HepG2 (cell line): ENCODE results near the gene FGF18. TPM values are rescaled to one million over a fixed set of nuclear protein-coding genes. Genes with fewer than 3 reads are reported as not detected.

ENCODE experiments used
- ATAC-seq: fragments of 200-7000 bp; cut with Tn5 transposase; 3 replicates; pipeline ENCODE4 v1.9.1; 2020; ENCODE audit warnings: mild to moderate bottlenecking, moderate library complexity
- BruUV-seq: library from RNA; stranded (reverse); fragments of 400-500 nt; replicated peaks from 2 replicates; lab custom pipeline; 2021; lab: Mats Ljungman, UMichigan
- CTCF ChIA-PET: fragments of 300-600 bp; formaldehyde crosslinking; extraction: SDS; loops from one replicate; lab custom pipeline; 2021; ENCODE audit warnings: low total read pairs, inconsistent platforms, low intra/inter-chr PET ratio; lab: Yijun Ruan, JAX
- POLR2A ChIA-PET: fragments of 350-600 bp; sonication (Branson Sonifier 250); formaldehyde crosslinking; loops from one replicate; lab custom pipeline; 2020; ENCODE audit warnings: antibody characterized with exemption, inconsistent platforms; lab: Yijun Ruan, JAX
- DNase-seq: peaks from one replicate; pipeline ENCODE4 v3.0.0-alpha.2; 2015; ENCODE audit warnings: low spot score
- FAIRE-seq: peaks from 3 replicates; lab custom pipeline; 2011; peaks lifted over from hg19 to GRCh38; lab: Jason Lieb, UNC
- H2AFZ ChIP-seq: one replicate; pipeline ENCODE4 v1.6.1; 2011; ENCODE audit warnings: low read length, inconsistent platforms
- H3K27ac ChIP-seq: fragments of 300-600 bp; 3 replicates; pipeline ENCODE4 v1.8.0; 2011; ENCODE audit warnings: mixed run types, mild to moderate bottlenecking, mixed read lengths, low read length, inconsistent platforms; ENCODE audit not compliant: insufficient read depth; ENCODE audit errors: extremely low read length
- H3K27me3 ChIP-seq, 2 experiments: fragments of 200-600 bp in 1 of 2; 2 replicates in 1 of 2; 3 replicates in 1 of 2; pipeline versions ENCODE4 v1.6.0 to v1.8.0; 2011; ENCODE audit warnings: low read length in 2 of 2, mild to moderate bottlenecking in 2 of 2, moderate library complexity in 2 of 2, inconsistent platforms in 1 of 2; ENCODE audit not compliant: insufficient read depth in 2 of 2, control insufficient read depth in 1 of 2
- H3K36me3 ChIP-seq, 2 experiments: fragments of 200-600 bp in 1 of 2; replicated peaks in 1 of 2; 2 replicates in 1 of 2; 3 replicates in 1 of 2; pipeline versions ENCODE4 v1.5.1 to v1.8.0; 2011; ENCODE audit warnings: low read length in 2 of 2, inconsistent platforms in 1 of 2; ENCODE audit not compliant: insufficient read depth in 2 of 2, control insufficient read depth in 1 of 2
- H3K4me1 ChIP-seq: 2 replicates; pipeline ENCODE4 v1.5.1; 2012; ENCODE audit warnings: low read length, inconsistent platforms; ENCODE audit not compliant: insufficient read depth
- H3K4me2 ChIP-seq: 2 replicates; pipeline ENCODE4 v1.6.0; 2011; ENCODE audit warnings: low read depth, low read length, inconsistent platforms
- H3K4me3 ChIP-seq, 3 experiments: fragments of 200-600 bp in 1 of 3; sonication (generic), shearing (Covaris generic) in 1 of 3; replicated peaks in 1 of 3; 2 replicates each; pipeline ENCODE4 v1.5.1; 2011 to 2016; ENCODE audit warnings: low read length in 3 of 3, inconsistent platforms in 2 of 3, low read depth in 2 of 3, mild to moderate bottlenecking in 2 of 3, control low read depth in 1 of 3, mixed read lengths in 1 of 3; ENCODE audit not compliant: insufficient read depth in 1 of 3
- H3K79me2 ChIP-seq: one replicate; pipeline ENCODE4 v1.6.1; 2011; ENCODE audit warnings: low read length, inconsistent platforms; ENCODE audit not compliant: insufficient read depth
- H3K9ac ChIP-seq: 2 replicates; pipeline ENCODE4 v1.6.0; 2011; ENCODE audit warnings: mild to moderate bottlenecking, low read depth, low read length, inconsistent platforms; ENCODE audit not compliant: insufficient read depth
- H3K9me3 ChIP-seq: 2 replicates; pipeline ENCODE4 v1.5.1; 2012; ENCODE audit warnings: mild to moderate bottlenecking, low read length
- H4K20me1 ChIP-seq: 2 replicates; pipeline ENCODE4 v1.6.0; 2011; ENCODE audit warnings: inconsistent platforms, mild to moderate bottlenecking, low read length, moderate library complexity; ENCODE audit not compliant: insufficient read depth
- ETV5 ChIP-seq: IDR thresholded peaks from 2 replicates; pipeline ENCODE4 v1.6.1; 2018; ENCODE audit warnings: missing biosample characterization, missing genetic modification reagents, inconsistent platforms, borderline replicate concordance
- GPN1 ChIP-seq: sonication (generic); formaldehyde crosslinking; IDR thresholded peaks from 2 replicates; pipeline ENCODE4 v1.5.1; 2020; ENCODE audit warnings: missing genetic modification reagents, borderline replicate concordance
- HMG20B ChIP-seq: conservative IDR thresholded peaks from 2 replicates; pipeline ENCODE4 v1.6.1; 2016; ENCODE audit warnings: missing genetic modification reagents, missing compliant biosample characterization
- KAT2B ChIP-seq: fragments of 150-350 bp; IDR thresholded peaks from 2 replicates; pipeline ENCODE4 v1.6.1; 2014; ENCODE audit warnings: low read depth, low read length, borderline replicate concordance
- NFIB ChIP-seq: sonication (generic); formaldehyde crosslinking; IDR thresholded peaks from 2 replicates; pipeline ENCODE4 v1.9.0; 2021; ENCODE audit warnings: missing genetic modification reagents, mild to moderate bottlenecking, borderline replicate concordance
- ZNF318 ChIP-seq: sonication (generic); formaldehyde crosslinking; IDR thresholded peaks from 2 replicates; pipeline ENCODE4 v1.4.0; 2020; ENCODE audit warnings: mild to moderate bottlenecking, missing genetic modification reagents
- ZSCAN30 ChIP-seq: sonication (generic); formaldehyde crosslinking; IDR thresholded peaks from 2 replicates; pipeline ENCODE4 v1.5.0; 2020; ENCODE audit warnings: mild to moderate bottlenecking, missing genetic modification reagents
- WGBS: methylation state at CpG from one replicate; pipeline ENCODE4 v1.1.6; 2017; ENCODE audit warnings: low lambda C conversion rate; 5-methylcytosine and 5-hydroxymethylcytosine counted together
- in situ Hi-C: cut with HindIII; loops from 2 replicates; pipeline ENCODE4 v1.10.0; 2017; ENCODE audit warnings: low pct_unique_long_range_greater_than_20kb; ENCODE audit not compliant: extremely low pct_ligation_motif_present
- intact Hi-C: fragments of 100-400 bp; cut with micrococcal nuclease; formaldehyde crosslinking; loops from one replicate; pipeline ENCODE4 v1.10.0; 2022; ENCODE audit not compliant: unreplicated experiment
- polyA plus RNA-seq, 8 experiments: library from polyadenylated mRNA; depleted of rRNA in 3 of 8; stranded (reverse) in 7 of 8; unstranded in 1 of 8; fragments of >200 nt; fragmentation: Illumina TruSeq in 4 of 8; extraction: Trizol in 4 of 8; gene quantifications; 2 replicates each; pipeline versions ENCODE4 v1.2.1 to v1.2.3, GENCODE V29; 2011 to 2016; ENCODE audit warnings: low read depth in 4 of 8, missing spikeins in 1 of 8, mixed read lengths in 1 of 8; ENCODE audit not compliant: insufficient read depth in 1 of 8
- total RNA-seq, 5 experiments: library from RNA; depleted of rRNA; stranded (reverse); fragments of >200 nt; fragmentation: Illumina TruSeq; extraction: Trizol; gene quantifications; 2 replicates each; pipeline ENCODE4 v1.2.3, GENCODE V29; 2016; ENCODE audit warnings: low read depth in 1 of 5

Gene FGF18
- total and polyA plus RNA-seq, 2 of the 13 experiments (the other 11 are each of a cell fraction or from before 2014, with no cell fraction given): not detected

GRCh38 chr5:171438738-171439137 is 19.3 kb downstream of the FGF18 start (continued):
- TF ChIP-seq ZNF318 (CRISPR knock-in tag) (no peak), ZSCAN30 (no peak), ETV5 (CRISPR knock-in tag) (no peak)

- no peak overlapping the region for H3K4me2 ChIP-seq
- BruUV-seq: no TSS peak
- DNase-seq: no peak
- H3K27me3 ChIP-seq: peaks cover 0 to 20% of the 10 kb centered on the region in 2 experiments; a peak in 2 of 5 replicates
- H3K4me1 ChIP-seq: peaks cover 14% of the 10 kb centered on the region
- TF ChIP-seq KAT2B: no peak
- no peak for TF ChIP-seq NFIB (CRISPR knock-in tag)
- TF ChIP-seq GPN1 (CRISPR knock-in tag): no peak
- no peak for TF ChIP-seq HMG20B (CRISPR knock-in tag)
- TF ChIP-seq, all 625 proteins: peak for 0
- intact Hi-C loops (no loop called here), in situ Hi-C loops (no loop called here)
- ChIA-PET CTCF (no interaction called here), POLR2A (no interaction called here)
- FAIRE-seq: no peak
- H4K20me1 ChIP-seq: no peaks in the 10 kb centered on the region
- no peak overlapping the region for H3K4me3 ChIP-seq
- ATAC-seq: no peak
- no peak overlapping the region for H3K9ac ChIP-seq
- no peaks in the 10 kb centered on the region for H3K36me3 ChIP-seq
- no peaks in the 10 kb centered on the region for H3K9me3 ChIP-seq
- H3K27ac ChIP-seq: no peak overlapping the region
- no peaks in the 10 kb centered on the region for H3K79me2 ChIP-seq
- no peak overlapping the region for H2AFZ ChIP-seq
- WGBS: 59% methylated on average over 11 of the region's 14 CpGs
Measured at GRCh38 chr5:171441246-171441791, 21.9 kb downstream of the FGF18 start.
